Metanephros (tissue), 1 donor: Measurements from ENCODE around the gene SNRNP200. TPM values are rescaled to one million over a fixed set of nuclear protein-coding genes. Genes with fewer than 3 reads are reported as not detected.

Source experiments
- total RNA-seq: library from RNA; depleted of rRNA; stranded (reverse); fragments of >200 nt; gene quantifications from one replicate; pipeline ENCODE4 v1.2.3, GENCODE V29; 2014

The SNRNP200 gene
- 114 TPM for total RNA-seq

DNA sequence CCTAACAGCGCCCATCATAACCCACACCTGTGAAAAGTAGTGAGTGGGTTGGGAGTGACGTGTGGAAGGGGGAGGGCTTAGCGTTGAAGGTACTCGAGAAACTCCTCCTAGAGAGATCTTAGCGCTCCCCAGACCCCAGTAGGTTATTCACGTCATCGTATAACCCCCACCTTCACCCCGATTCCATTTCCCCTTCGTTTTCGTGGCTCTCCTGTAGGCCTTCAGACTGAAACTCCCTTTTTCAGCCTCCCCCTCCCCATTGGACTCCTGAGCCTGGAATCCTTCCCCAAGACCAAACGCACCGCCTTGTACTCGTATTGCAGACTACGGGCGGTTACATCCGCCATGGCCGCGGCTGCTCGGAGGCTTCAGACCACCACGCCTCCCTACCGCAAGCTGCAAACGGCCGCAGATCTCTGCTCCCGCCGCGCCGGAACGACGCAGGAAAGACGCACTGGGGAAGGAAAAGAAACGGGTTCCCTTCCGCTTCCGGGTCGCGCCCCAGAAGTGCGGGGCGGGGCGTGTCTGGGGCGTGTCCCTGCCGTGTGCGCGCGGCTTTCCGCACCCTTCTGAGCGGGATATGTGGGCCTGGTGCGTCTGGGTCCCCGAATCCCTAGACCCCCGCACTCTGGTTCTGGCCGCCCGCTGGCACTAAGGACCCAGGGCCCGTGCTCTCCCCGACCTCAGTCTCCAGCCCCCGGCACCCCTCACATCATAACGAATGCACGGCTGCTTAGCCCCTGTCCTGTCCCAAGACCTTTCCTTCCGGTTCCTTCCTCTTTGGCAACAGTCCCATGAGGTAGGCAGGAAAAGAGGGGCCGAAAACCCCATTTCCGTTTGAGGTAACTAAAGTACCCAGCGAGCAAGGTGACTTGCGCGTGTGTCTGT is at the start of gene SNRNP200:
Gene SNRNP200 (minus strand): TSS at position 456 of the 888 bp plus-strand sequence. CDS start 109 bp downstream, at position 347.

DNA sequence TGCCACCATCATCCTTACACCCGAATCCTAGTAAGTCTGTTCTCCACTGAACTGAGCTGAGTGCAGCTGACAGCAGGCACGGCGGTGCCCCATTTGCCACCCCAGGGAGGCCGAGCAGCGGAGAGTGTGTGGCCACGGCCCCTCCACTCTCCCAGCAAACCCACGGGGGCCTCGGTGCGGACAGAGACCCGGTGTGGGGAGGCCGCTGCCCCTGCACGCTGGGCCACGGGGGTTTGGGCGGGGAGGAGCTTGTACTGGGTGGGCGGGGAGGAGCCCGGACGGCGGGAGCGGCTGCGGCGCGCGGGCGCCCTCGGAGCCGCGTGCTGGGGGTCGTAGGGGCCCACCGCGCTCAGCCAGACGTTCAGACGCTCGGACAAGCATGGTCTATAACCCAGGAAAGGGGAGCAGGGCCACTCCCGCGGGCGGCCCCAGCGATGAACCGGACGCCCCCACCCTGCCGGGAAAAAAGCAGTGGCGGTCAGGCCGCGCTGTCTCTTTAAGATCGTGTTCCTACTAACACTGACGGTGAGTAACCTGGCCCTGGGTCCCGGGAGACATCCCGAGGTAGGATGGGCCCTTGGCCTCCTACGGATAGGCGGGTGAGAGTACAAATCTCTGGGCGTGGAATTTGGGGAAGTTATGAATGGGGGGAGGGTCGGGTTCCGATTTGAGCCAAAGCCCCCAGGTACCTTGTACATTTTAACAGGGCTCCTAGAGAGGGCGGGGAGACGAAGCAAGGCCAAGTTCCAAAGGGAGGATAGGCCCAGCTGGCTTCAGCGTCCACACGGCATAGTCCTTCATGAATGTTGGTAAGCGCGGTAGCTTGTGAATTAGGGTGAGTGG is 19.9 kb upstream of the SNRNP200 start, which contains the start of gene ITPRIPL1:
Gene ITPRIPL1 (plus strand): TSS at position 277 of the 843 bp plus-strand sequence. CDS start 523 bp downstream, at position 800.

DNA sequence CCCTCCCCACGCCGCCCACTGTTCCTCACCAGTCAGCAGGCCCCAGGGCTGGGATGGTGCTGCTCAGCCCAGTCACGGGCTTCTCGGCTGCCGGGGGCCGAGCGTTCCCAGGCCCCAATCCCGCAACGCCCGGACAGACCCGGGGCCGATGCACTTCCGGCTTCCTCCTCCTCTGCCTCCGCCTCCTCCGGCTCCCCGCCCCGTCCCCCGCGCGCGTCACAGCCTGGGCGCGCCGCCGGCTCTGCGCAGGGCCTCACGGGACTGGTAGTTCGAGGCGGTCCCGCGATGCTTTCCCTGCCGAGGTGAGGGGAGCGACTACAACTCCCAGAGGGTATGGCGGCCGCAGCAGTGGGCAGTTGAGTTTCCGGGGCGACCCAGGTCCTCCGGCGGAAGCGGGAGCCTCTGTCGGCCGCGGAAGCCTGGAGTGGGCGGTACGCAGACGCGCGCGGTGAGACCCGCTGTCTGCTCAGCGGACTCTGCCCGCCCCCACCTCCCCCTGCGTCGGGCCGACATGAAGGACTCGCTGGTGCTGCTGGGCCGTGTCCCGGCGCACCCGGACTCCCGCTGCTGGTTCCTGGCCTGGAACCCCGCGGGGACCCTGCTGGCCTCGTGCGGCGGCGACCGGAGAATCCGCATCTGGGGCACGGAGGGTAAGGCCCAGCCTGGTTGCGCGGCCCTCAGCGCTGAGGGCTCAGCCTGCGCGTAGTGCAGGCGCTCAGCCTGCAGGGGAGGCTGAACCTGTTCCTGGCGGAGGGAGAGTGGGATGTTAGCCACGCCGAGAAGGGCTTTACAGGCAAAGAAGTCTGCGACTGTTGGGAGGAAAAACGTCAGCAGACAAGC is 39.3 kb downstream of the SNRNP200 start, which contains the start of the genes CIAO1 and TMEM127:
Gene CIAO1 (plus strand): TSS at position 386 of the 840 bp plus-strand sequence. CDS start 126 bp downstream, at position 512.
Gene TMEM127 (minus strand): TSS at position 158 of the 840 bp plus-strand sequence. CDS start 616 bp downstream, outside the sequence.

Other genes with a start within 250 kb of the SNRNP200 start
- gene ADRA2B, start 189.0 kb downstream of the SNRNP200 start, total RNA-seq: 4.6 TPM
- 0.18 TPM for gene ASTL, start 167.0 kb downstream of the SNRNP200 start, total RNA-seq
- gene DUSP2, start 160.1 kb downstream of the SNRNP200 start, total RNA-seq: 15.6 TPM
- 160 TPM for gene STARD7, start 96.7 kb downstream of the SNRNP200 start, total RNA-seq
- 30.4 TPM for gene TMEM127, start 39.5 kb downstream of the SNRNP200 start, total RNA-seq
- 184 TPM for gene CIAO1, start 39.3 kb downstream of the SNRNP200 start, total RNA-seq
- 3.2 TPM for gene ITPRIPL1, start 19.8 kb upstream of the SNRNP200 start, total RNA-seq
- gene NCAPH, start 30.2 kb upstream of the SNRNP200 start, total RNA-seq: 6.0 TPM
- 16.9 TPM for gene NEURL3, start 199.8 kb upstream of the SNRNP200 start, total RNA-seq
- 12.2 TPM for gene ARID5A, start 231.2 kb upstream of the SNRNP200 start, total RNA-seq